ENCODE results near the gene KDM4D. TPM values are rescaled to one million over a fixed set of nuclear protein-coding genes. Genes with fewer than 3 reads are reported as not detected.
A peak's percentile ranks its signal among the peaks of the same experiment; 100 is the strongest.
"Not testable (repeated sequence)": the region's sequence is repeated elsewhere in the genome, so short reads cannot be mapped to it uniquely, and the experiment has no call there.

The KDM4D gene
- total RNA-seq, 3 donors from 2014 or later (not counting 1 experiment from before 2014, with no cell fraction given), result 0.14 to 0.32 TPM; not detected in 1

DNA sequence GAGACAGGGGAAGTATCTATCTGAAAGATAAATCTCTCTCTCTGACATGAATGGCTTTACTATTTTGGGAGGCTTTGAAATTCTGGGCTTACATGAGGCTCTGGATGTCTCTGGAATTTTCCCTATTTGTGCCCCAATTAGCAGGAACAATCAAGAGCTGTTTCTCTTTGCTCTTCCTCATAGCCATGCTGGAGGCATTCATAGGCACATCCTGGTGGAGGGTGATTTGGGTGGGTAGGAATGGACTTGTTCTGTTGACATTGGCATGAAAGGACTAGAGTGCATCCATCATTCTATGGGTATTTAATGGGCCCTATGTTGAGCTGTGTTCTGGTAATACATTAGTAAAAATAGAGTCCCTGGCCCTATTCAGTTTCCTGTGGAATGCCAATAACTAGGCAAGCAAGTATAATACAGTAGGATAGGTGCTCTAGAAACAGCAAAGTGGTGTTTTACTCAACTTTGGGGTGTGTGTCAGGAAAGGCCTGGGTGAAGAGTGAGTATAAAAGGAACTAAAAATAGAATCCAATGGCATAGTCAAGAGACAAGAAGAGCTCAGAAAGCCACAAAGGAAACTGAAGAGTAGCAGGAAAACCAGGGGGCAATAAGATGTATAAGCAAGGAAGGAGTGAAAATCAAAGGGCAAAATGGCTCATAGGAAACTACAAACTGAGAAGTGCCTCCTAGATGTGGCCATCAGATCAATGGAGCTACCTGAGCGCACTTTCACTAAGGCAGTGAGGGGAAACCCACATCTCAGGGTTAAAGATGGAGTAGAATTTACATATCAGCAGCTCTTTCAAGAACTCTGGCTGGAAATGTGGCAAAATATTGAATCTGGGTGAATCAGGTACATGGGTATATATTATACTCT is 45.2 kb upstream of the KDM4D start:
- H3K9me3 Mint-ChIP-seq, result peaks cover 0 to 3% of the 10 kb centered on the region in 2 donors
- no peak overlapping the region for H3K4me3 Mint-ChIP-seq
- peaks cover 20 to 26% of the 10 kb centered on the region in 2 donors for H3K4me1 Mint-ChIP-seq
- 63% methylated on average over 1 of the region's 1 CpG for WGBS (ENCODE audit: insufficient coverage)
- Histone ChIP-seq H3K4me3 (ENCODE audit: low read length) (no peak overlapping the region), H3K27ac (ENCODE audit: low read length) (no peak overlapping the region), H3K36me3 (ENCODE audit: control insufficient read depth, insufficient read depth, low read length) (no peaks in the 10 kb centered on the region), H3K27me3 (ENCODE audit: control insufficient read depth, insufficient read depth, low read length) (no peaks in the 10 kb centered on the region), H3K9me3 (ENCODE audit: control insufficient read depth, insufficient read depth, low read length) (no peaks in the 10 kb centered on the region), H3K4me1 (ENCODE audit: control insufficient read depth, insufficient read depth, low read length) (peaks cover 18% of the 10 kb centered on the region)
- ATAC-seq, result no peak
- H3K27ac Mint-ChIP-seq, result no peak overlapping the region
- H3K27me3 Mint-ChIP-seq (ENCODE audit: low read depth in 2 of 2), result peaks cover 0 to 6% of the 10 kb centered on the region in 2 donors
- intact Hi-C loops (cut with micrococcal nuclease), result no loop called here
- TF ChIP-seq, protein P1, sequence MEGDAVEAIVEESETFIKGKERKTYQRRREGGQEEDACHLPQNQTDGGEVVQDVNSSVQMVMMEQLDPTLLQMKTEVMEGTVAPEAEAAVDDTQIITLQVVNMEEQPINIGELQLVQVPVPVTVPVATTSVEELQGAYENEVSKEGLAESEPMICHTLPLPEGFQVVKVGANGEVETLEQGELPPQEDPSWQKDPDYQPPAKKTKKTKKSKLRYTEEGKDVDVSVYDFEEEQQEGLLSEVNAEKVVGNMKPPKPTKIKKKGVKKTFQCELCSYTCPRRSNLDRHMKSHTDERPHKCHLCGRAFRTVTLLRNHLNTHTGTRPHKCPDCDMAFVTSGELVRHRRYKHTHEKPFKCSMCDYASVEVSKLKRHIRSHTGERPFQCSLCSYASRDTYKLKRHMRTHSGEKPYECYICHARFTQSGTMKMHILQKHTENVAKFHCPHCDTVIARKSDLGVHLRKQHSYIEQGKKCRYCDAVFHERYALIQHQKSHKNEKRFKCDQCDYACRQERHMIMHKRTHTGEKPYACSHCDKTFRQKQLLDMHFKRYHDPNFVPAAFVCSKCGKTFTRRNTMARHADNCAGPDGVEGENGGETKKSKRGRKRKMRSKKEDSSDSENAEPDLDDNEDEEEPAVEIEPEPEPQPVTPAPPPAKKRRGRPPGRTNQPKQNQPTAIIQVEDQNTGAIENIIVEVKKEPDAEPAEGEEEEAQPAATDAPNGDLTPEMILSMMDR (IDR thresholded peaks at IDR 0.05), result no peak
- DNase-seq, result peak in 1 of 2 donors; percentile 25
- no peaks in the 10 kb centered on the region for H3K36me3 Mint-ChIP-seq

DNA sequence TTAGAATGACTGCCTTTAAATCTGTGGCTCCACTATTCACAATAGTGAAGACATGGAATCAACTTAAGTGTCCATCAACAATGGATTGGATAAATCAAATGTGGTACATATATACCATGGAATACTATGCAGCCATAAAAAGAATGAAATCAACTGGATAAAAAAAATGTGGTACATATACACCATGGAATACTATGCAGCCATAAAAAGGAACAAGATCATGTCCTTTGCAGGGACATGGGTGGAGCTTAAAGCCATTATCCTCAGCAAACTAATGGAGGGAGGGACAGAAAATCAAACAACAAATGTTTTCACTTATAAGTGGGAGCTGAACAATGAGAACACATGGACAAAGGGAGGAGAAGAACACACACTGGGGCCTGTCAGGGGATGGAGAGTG is 41.4 kb upstream of the KDM4D start:
- H3K9me3 ChIP-seq (ENCODE audit: control insufficient read depth, insufficient read depth, low read length); H3K27ac Mint-ChIP-seq; H3K4me1 Mint-ChIP-seq; DNase-seq; H3K36me3 Mint-ChIP-seq; H3K27me3 Mint-ChIP-seq (ENCODE audit: low read depth in 2 of 2); H3K4me3 Mint-ChIP-seq; H3K9me3 Mint-ChIP-seq; ATAC-seq; H3K27me3 ChIP-seq (ENCODE audit: control insufficient read depth, insufficient read depth, low read length); H3K27ac ChIP-seq (ENCODE audit: low read length); H3K4me1 ChIP-seq (ENCODE audit: control insufficient read depth, insufficient read depth, low read length); H3K36me3 ChIP-seq (ENCODE audit: control insufficient read depth, insufficient read depth, low read length); intact Hi-C loops (cut with micrococcal nuclease); H3K4me3 ChIP-seq (ENCODE audit: low read length): not testable (repeated sequence)

DNA sequence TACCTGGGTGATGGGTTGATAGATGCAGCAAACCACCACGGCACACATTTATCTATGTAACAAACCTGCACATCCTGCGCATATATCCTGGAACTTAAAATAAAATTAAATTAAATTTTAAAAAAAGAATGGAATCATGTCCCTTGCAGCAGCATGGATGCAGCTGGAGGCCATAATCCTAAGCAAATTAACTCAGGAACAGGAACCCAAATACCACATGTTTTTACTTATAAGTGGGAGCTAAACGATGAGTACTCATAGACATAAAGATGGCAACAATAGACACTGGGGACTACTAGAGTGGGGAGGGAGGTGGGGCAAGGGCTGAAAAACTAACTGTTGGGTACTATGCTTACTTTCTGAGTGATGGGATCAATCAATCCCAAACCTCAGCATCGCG is 41.0 kb upstream of the KDM4D start:
- no peaks in the 10 kb centered on the region for H3K9me3 ChIP-seq (ENCODE audit: control insufficient read depth, insufficient read depth, low read length)
- WGBS (ENCODE audit: insufficient coverage), result 95% methylated on average over 3 of the region's 5 CpGs
- H3K27me3 ChIP-seq (ENCODE audit: control insufficient read depth, insufficient read depth, low read length), result no peaks in the 10 kb centered on the region
- ATAC-seq (no peak), DNase-seq (no peak)
- TF ChIP-seq, protein P1 (IDR thresholded peaks at IDR 0.05), result no peak
- Mint-ChIP-seq H3K4me3 (no peak overlapping the region), H3K4me1 (no peaks in the 10 kb centered on the region), H3K27ac (no peak overlapping the region), H3K36me3 (no peaks in the 10 kb centered on the region), H3K9me3 (no peaks in the 10 kb centered on the region), H3K27me3 (ENCODE audit: low read depth in 2 of 2) (peaks cover 6% of the 10 kb centered on the region in 2 donors)
- H3K4me1 ChIP-seq (ENCODE audit: control insufficient read depth, insufficient read depth, low read length), result no peaks in the 10 kb centered on the region
- H3K4me3 ChIP-seq (ENCODE audit: low read length), result no peak overlapping the region
- no peak overlapping the region for H3K27ac ChIP-seq (ENCODE audit: low read length)
- intact Hi-C loops (cut with micrococcal nuclease), result no loop called here
- no peaks in the 10 kb centered on the region for H3K36me3 ChIP-seq (ENCODE audit: control insufficient read depth, insufficient read depth, low read length)

DNA sequence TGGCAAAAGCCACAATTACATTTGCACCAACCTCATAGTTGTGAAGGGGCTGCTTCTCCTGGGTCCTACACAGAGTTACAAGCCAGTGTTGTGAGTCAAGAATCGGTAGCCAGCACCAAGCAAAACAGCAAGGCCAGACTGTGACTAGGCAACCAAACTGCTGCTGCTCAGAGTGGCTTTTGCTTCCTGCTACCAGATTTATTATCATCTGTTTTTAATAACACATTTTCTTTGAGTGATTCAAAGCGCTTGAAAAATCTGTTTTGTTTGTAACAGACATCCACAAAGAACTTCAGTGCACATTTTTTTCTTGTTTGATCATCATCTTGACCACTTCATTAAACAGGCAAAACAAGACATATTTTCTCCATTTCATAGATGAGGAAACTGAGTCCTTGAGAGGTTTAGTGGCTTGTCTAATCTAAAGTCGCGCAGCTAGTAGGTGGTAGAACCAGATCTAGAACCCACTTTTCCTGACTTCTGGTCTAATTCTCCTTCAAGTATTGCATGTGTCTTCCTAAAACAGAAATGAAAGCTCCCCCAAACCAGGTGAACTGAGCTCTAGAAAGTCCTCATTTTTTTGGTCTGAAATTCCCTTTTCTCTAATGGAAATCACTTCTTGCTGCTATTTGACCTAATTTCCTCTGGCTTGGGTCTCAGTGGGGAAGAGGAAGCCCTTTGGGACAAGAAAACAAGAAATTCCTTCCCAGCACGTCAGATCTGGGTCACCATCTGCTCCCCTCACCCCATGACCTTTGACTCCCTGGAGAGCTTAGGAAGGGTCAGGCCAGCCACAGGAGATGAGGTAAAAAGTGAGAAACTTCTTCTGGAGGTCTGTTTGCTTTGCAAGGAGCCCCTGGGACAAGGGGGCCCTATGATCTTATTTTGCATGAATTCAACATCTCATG is 40.0 kb upstream of the KDM4D start:
- TF ChIP-seq, protein P1 (IDR thresholded peaks at IDR 0.05), result no peak
- H3K4me1 Mint-ChIP-seq, result no peaks in the 10 kb centered on the region
- 73% methylated on average over 5 of the region's 5 CpGs for WGBS (ENCODE audit: insufficient coverage)

More for the DNA sequence above, 40.0 kb upstream of the KDM4D start:
- no peak overlapping the region for H3K4me3 Mint-ChIP-seq
- no peaks in the 10 kb centered on the region for H3K36me3 Mint-ChIP-seq
- Histone ChIP-seq H3K4me1 (ENCODE audit: control insufficient read depth, insufficient read depth, low read length) (no peaks in the 10 kb centered on the region), H3K4me3 (ENCODE audit: low read length) (no peak overlapping the region), H3K9me3 (ENCODE audit: control insufficient read depth, insufficient read depth, low read length) (no peaks in the 10 kb centered on the region), H3K36me3 (ENCODE audit: control insufficient read depth, insufficient read depth, low read length) (no peaks in the 10 kb centered on the region), H3K27ac (ENCODE audit: low read length) (no peak overlapping the region), H3K27me3 (ENCODE audit: control insufficient read depth, insufficient read depth, low read length) (no peaks in the 10 kb centered on the region)
- H3K9me3 Mint-ChIP-seq, result no peaks in the 10 kb centered on the region
- DNase-seq (no peak), ATAC-seq (no peak)
- intact Hi-C loops (cut with micrococcal nuclease), result no loop called here
- peaks cover 9 to 12% of the 10 kb centered on the region in 2 donors for H3K27me3 Mint-ChIP-seq (ENCODE audit: low read depth in 2 of 2)
- no peak overlapping the region for H3K27ac Mint-ChIP-seq
